ENCODE data around the gene DCDC2C.

DNA sequence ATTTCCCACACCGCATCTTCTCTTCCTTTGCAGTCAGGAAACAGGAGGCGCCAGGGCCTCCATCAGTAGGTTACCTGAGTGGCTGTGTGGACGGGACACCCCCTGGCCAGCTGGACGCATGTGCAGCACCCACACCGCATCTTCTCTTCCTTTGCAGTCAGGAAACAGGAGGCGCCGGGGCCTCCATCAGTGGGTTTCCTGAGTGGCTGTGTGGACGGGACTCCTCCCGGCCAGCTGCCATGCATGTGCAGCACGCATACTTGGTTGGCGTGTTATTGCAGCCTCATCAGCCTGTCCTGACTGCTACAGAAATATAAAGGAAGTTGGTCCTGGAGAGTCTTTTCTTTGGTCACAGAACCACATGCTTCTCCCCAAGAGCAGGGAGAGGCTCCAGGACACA lies 74.6 kb downstream of the DCDC2C start:
- TF ChIP-seq EZH2phosphoT487 (IDR thresholded peaks at IDR 0.05; ENCODE audit: insufficient read depth, low read depth) (no peak), EZH2 (IDR thresholded peaks at IDR 0.05; ENCODE audit: insufficient read depth, poor library complexity, severe bottlenecking) (no peak)
